Endothelial cell of umbilical vein (primary cell): ENCODE results near the gene PCDHB6. TPM values are rescaled to one million over a fixed set of nuclear protein-coding genes. Genes with fewer than 3 reads are reported as not detected.
A peak's percentile ranks its signal among the peaks of the same experiment; 100 is the strongest.
"Not testable (repeated sequence)": the region's sequence is repeated elsewhere in the genome, so short reads cannot be mapped to it uniquely, and the experiment has no call there.

Experiments
- BruUV-seq: library from RNA; stranded (reverse); fragments of 400-500 nt; replicated peaks from 2 replicates; lab custom pipeline; 2021; lab: Mats Ljungman, UMichigan
- CTCF ChIA-PET: fragments of 300-600, 350-600 bp; sonication (Branson Sonifier 250); formaldehyde crosslinking; loops from one replicate; lab custom pipeline; 2021; ENCODE audit warnings: antibody characterized with exemption, inconsistent platforms; lab: Charles Lee
- POLR2A ChIA-PET: fragments of 300-600, 350-600 bp; sonication (Branson Sonifier 250); formaldehyde crosslinking; loops from one replicate; lab custom pipeline; 2021; ENCODE audit warnings: antibody characterized with exemption, inconsistent platforms; lab: Charles Lee
- DNase-seq: peaks from one replicate; pipeline ENCODE4 v3.0.0-alpha.2; 2011; ENCODE audit warnings: low read depth, low spot score
- FAIRE-seq: peaks from 2 replicates; lab custom pipeline; 2011; peaks lifted over from hg19 to GRCh38; lab: Jason Lieb, UNC
- H2AFZ ChIP-seq: 2 replicates; pipeline ENCODE4 v1.6.0; 2012; ENCODE audit warnings: low read depth, low read length, control low read depth, inconsistent platforms
- H3K27ac ChIP-seq: 2 replicates; pipeline ENCODE4 v1.5.1; 2011; ENCODE audit warnings: low read depth, mild to moderate bottlenecking, control low read depth, low read length, moderate library complexity; ENCODE audit not compliant: insufficient read depth
- H3K27me3 ChIP-seq, 2 experiments: 2 replicates each; pipeline versions ENCODE4 v1.6.0 to v1.6.1; 2011; ENCODE audit warnings: low read length in 2 of 2, mixed read lengths in 1 of 2; ENCODE audit not compliant: control insufficient read depth in 2 of 2, insufficient read depth in 2 of 2
- H3K36me3 ChIP-seq, 2 experiments: 2 replicates in 1 of 2; 3 replicates in 1 of 2; pipeline ENCODE4 v1.5.1; 2011; ENCODE audit warnings: low read length in 2 of 2, mild to moderate bottlenecking in 1 of 2, moderate library complexity in 1 of 2; ENCODE audit not compliant: control insufficient read depth in 2 of 2, insufficient read depth in 2 of 2; ENCODE audit errors: extremely low read depth in 1 of 2
- H3K4me1 ChIP-seq: 3 replicates; pipeline ENCODE4 v1.5.1; 2011; ENCODE audit warnings: mild to moderate bottlenecking, low read length; ENCODE audit not compliant: control insufficient read depth, insufficient read depth; ENCODE audit errors: extremely low read depth
- H3K4me2 ChIP-seq: 2 replicates; pipeline ENCODE4 v1.6.1; 2011; ENCODE audit warnings: low read length, control low read depth, mixed read lengths; ENCODE audit not compliant: insufficient read depth
- H3K4me3 ChIP-seq, 3 experiments: fragments of 200-600 bp in 1 of 3; sonication (generic), shearing (Covaris generic) in 1 of 3; replicated peaks in 1 of 3; 2 replicates each; pipeline ENCODE4 v1.5.1; 2011 to 2016; ENCODE audit warnings: control low read depth in 3 of 3, low read length in 3 of 3, mild to moderate bottlenecking in 2 of 3, inconsistent platforms in 1 of 3, low read depth in 1 of 3, moderate library complexity in 1 of 3; ENCODE audit not compliant: insufficient read depth in 1 of 3
- H3K79me2 ChIP-seq: 2 replicates; pipeline ENCODE4 v1.6.0; 2012; ENCODE audit warnings: low read length, inconsistent platforms; ENCODE audit not compliant: control insufficient read depth, insufficient read depth
- H3K9ac ChIP-seq: replicated peaks from 2 replicates; pipeline ENCODE3; 2011; ENCODE audit warnings: low read length, control low read depth; ENCODE audit not compliant: insufficient read depth; ENCODE audit errors: extremely low read depth
- H3K9me1 ChIP-seq: replicated peaks from 3 replicates; pipeline ENCODE4 v1.6.0; 2011; ENCODE audit warnings: mild to moderate bottlenecking, low read length; ENCODE audit not compliant: control insufficient read depth, insufficient read depth; ENCODE audit errors: extremely low read depth
- H3K9me3 ChIP-seq: replicated peaks from 2 replicates; pipeline ENCODE4 v1.5.1; 2012; ENCODE audit warnings: low read length, inconsistent platforms; ENCODE audit not compliant: control insufficient read depth, insufficient read depth
- H4K20me1 ChIP-seq: replicated peaks from 2 replicates; pipeline ENCODE3; 2011; ENCODE audit warnings: mild to moderate bottlenecking, low read length; ENCODE audit not compliant: control insufficient read depth, insufficient read depth; ENCODE audit errors: extremely low read depth
- CTCF ChIP-seq, 2 donors: IDR thresholded peaks; 1 replicate in 1 of 2; 2 replicates in 1 of 2; pipeline ENCODE4 v1.5.1; 2011; ENCODE audit warnings: low read length in 2 of 2, mild to moderate bottlenecking in 2 of 2, moderate library complexity in 2 of 2, control low read depth in 1 of 2, inconsistent platforms in 1 of 2, low read depth in 1 of 2; ENCODE audit not compliant: insufficient read depth in 1 of 2; ENCODE audit errors: extremely low read depth in 1 of 2
- JUN ChIP-seq: IDR thresholded peaks from 2 replicates; pipeline ENCODE4 v1.6.1; 2011; ENCODE audit warnings: borderline replicate concordance, low read depth; ENCODE audit not compliant: insufficient read length, insufficient read depth
- POLR2A ChIP-seq: IDR thresholded peaks from 2 replicates; pipeline ENCODE4 v1.6.1; 2012; ENCODE audit warnings: low read depth, mild to moderate bottlenecking, control low read depth, low read length
- dilution Hi-C: fragments of 300-500 bp; cut with MboI; formaldehyde crosslinking; loops from one replicate; pipeline ENCODE4 v1.15.0; 2019; ENCODE audit warnings: low sequenced_read_pairs; ENCODE audit not compliant: extremely low pct_ligation_motif_present
- intact Hi-C: fragments of 100-400 bp; cut with micrococcal nuclease; formaldehyde crosslinking; loops from one replicate; pipeline ENCODE4 v1.10.0; 2022
- polyA plus RNA-seq, 4 experiments: library from polyadenylated mRNA; depleted of rRNA in 3 of 4; stranded (reverse) in 3 of 4; unstranded in 1 of 4; fragments of >200 nt; gene quantifications; 2 replicates each; pipeline versions ENCODE4 v1.2.1 to v1.2.3, GENCODE V29; 2011 to 2012; ENCODE audit warnings: missing spikeins in 1 of 4
- total RNA-seq: library from RNA; stranded (reverse); gene quantifications from 2 replicates; pipeline ENCODE4 v1.2.3, GENCODE V29; 2021

Gene PCDHB6
- total and polyA plus RNA-seq, 2 donors (not counting 3 experiments of a cell fraction or from before 2014, with no cell fraction given) = 0.04 TPM; not detected in 1

GRCh38 chr5:141186897-141187512 is 37.1 kb downstream of the PCDHB6 start, which contains the start of gene PCDHB9:
Gene PCDHB9 (plus strand): TSS chr5:141187161. CDS start chr5:141187319, 158 bp downstream.
- FAIRE-seq = peak; percentile 26
- no TSS peak for BruUV-seq
- no peaks in the 10 kb centered on the region for H4K20me1 ChIP-seq
- H3K4me1 ChIP-seq = no peaks in the 10 kb centered on the region
- H3K27ac ChIP-seq = no peak within 1 kb of the TSS
- H3K9me1 ChIP-seq = no peaks in the 10 kb centered on the region
- POLR2A ChIA-PET = no interaction called here
- H2AFZ ChIP-seq = no peak within 1 kb of the TSS
- H3K36me3 ChIP-seq = no peaks in the 10 kb centered on the region
- intact Hi-C loops (no loop called here), dilution Hi-C loops (no loop called here)
- CTCF ChIA-PET = interaction anchor here (0.8 to 1.1 kb wide), 5 partner anchors 10 to 380 kb away, joined by 3 to 6 read pairs (median 3); partner anchors contain the start of genes PCDHB8 and PCDHGA3
- H3K9ac ChIP-seq = no peak within 1 kb of the TSS
- H3K27me3 ChIP-seq = no peaks in the 10 kb centered on the region
- no peak within 1 kb of the TSS for H3K4me2 ChIP-seq
- no peaks in the 10 kb centered on the region for H3K9me3 ChIP-seq
- TF ChIP-seq POLR2A (no peak), CTCF (IDR thresholded peaks at IDR 0.05; ENCODE audit: extremely low read depth in 1 of 2, insufficient read depth in 1 of 2, low read depth in 1 of 2, low read length in 2 of 2) (peak; percentile 23 to 50), JUN (no peak)
- DNase-seq = peak; percentile 3
- H3K4me3 ChIP-seq = no peak within 1 kb of the TSS
- H3K79me2 ChIP-seq = no peaks in the 10 kb centered on the region

GRCh38 chr5:141188682-141189081 is 38.8 kb downstream of the PCDHB6 start:
- FAIRE-seq, POLR2A ChIA-PET, H3K4me1 ChIP-seq, H3K4me2 ChIP-seq, intact Hi-C loops, CTCF ChIA-PET, H2AFZ ChIP-seq, H3K79me2 ChIP-seq, H4K20me1 ChIP-seq, H3K36me3 ChIP-seq, BruUV-seq, dilution Hi-C loops, H3K9me1 ChIP-seq, H3K9ac ChIP-seq, H3K27ac ChIP-seq, H3K9me3 ChIP-seq, H3K4me3 ChIP-seq, DNase-seq, H3K27me3 ChIP-seq: not testable (repeated sequence)

GRCh38 chr5:141189131-141189530 is 39.3 kb downstream of the PCDHB6 start:
- CTCF ChIA-PET, BruUV-seq, H2AFZ ChIP-seq, POLR2A ChIA-PET, dilution Hi-C loops, H3K36me3 ChIP-seq, H3K79me2 ChIP-seq, H3K4me3 ChIP-seq, H3K4me1 ChIP-seq, H3K27ac ChIP-seq, H3K9me3 ChIP-seq, FAIRE-seq, H3K27me3 ChIP-seq, DNase-seq, H3K9ac ChIP-seq, H4K20me1 ChIP-seq, H3K4me2 ChIP-seq, H3K9me1 ChIP-seq, intact Hi-C loops: not testable (repeated sequence)
